Hippocampal formation (tissue), 2 donors: ENCODE measurements around the gene AGXT.

Experiments
- DNase-seq, 2 donors: peaks; one replicate each; lab custom pipeline; 2025; lab: John Stamatoyannopoulos, UW

AGXT gene

GRCh38 chr2:240898108-240898730 is 29.6 kb downstream of the AGXT start:
- no peak for DNase-seq

DNA sequence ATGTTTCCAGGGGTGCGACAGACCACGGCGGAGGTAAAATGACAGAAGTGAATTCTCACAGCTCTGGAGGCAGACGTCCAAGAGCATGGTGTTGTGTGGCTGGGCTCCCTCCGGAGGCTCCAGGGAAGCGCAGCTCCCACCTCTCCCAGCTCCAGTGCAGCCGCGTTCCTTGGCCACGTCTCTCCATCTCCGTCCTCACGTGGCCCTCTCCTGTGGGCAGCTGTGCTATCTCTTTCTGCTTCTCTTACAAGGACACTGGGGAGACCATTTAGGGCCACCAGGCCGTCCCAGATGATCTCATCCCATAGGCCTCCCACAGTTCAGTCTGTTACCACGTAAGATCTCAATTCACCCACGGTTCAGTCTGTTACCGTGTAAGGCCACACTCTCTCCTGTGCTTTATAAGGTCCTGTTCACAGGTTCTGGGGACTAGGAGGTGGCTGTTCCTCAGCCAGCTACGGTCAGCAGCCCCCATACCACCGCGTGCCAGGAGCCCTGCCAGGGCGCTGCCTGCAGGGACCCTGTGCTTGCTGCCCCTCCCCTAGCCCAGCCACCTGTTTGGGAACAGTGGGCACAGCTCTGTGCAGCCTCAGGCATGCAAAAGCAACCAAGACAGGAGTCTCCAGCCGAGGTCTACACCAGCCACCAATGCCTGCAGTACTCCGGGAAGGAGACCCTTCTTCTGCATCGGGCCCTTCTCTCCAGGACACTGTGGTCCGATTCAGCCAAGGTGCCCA is 30.3 kb downstream of the AGXT start:
- peak in 1 of 2 donors; percentile 22 for DNase-seq

DNA sequence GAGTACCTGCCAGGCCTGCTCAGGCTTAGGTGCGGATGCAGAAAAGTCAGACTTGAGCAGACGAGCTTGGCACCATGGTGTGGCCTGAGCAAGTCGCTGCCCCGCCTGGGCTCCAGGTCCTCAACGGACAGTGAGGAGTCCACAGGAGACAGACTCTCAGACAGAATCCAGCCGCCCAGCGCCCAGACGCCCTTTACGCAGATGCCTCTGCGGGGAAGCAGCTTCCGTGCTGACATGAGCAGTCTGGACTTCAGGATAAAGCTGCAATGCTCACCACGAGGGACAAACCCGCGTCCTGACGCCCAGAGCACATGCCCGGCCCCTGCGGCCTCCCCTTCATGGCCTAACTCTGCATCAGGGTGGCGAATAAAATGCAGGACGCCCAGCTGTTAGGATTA is 30.8 kb downstream of the AGXT start:
- no peak for DNase-seq

DNA sequence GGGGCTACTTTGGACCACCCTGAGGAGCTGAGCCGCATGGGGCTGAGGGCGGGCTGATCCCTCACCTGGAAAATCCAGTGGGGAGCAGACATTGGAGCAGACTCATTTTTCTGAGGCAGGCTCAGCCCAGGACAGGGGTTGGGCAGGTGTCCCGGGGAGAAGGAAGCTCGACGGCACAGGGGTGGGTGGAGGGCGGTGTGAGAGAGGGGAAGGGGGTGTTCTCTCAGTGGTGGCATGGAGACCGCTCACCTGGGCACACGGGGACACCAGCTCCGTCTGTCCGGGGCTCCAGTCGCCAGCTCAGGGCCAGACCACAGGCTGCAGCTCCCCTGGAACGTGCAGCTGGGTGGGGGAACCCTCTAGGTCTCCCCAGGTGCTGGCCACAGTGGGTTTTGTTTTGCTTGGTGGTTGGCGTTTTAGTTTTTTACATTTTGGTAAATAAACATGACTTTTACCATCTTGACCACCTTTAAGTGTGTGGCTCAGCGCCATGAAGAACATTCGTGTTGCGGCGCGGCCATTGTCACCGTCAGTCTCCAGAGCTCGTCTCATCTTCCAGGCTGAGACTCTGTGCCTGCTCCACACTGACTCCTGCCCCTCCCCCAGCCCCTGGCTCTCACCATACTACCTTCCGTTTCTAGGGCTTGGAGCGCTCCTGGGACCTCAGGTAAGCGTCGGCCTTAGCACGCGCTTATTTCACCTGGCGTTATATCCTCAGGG is 31.7 kb downstream of the AGXT start:
- no peak for DNase-seq

DNA sequence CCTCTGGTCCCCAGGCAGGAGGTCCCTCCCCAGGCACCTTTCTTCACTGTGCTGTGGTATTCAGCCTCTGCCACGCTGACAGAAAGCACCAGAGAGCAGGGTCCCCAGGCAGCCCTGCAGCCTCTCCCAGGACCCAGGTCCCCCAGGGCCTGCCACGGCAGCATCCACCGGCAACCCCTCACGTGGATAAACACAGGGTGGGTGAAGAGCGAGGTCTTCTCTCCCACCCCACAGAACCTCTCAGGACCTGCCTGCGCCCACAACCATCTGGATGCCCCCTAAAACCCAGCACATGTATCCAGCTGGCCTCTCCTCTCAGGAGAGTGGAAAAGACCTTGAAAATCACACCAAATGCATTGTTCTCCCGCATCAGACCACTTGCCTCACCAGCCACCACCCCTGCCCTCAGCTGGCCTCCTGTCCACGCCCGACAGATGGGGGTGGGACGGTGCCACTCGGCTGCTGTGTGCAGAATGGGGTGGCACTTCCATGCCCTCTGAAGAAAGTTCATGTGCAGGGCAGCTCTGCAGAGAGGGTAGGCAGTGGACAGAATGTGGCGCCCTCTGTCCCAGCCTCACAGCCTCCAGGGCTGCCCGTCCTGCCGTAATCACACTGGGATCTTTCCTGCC is 33.5 kb downstream of the AGXT start:
- no peak for DNase-seq

- DNase-seq: no peak
Observed at GRCh38 chr2:240902615-240903041, 34.0 kb downstream of the AGXT start.

DNA sequence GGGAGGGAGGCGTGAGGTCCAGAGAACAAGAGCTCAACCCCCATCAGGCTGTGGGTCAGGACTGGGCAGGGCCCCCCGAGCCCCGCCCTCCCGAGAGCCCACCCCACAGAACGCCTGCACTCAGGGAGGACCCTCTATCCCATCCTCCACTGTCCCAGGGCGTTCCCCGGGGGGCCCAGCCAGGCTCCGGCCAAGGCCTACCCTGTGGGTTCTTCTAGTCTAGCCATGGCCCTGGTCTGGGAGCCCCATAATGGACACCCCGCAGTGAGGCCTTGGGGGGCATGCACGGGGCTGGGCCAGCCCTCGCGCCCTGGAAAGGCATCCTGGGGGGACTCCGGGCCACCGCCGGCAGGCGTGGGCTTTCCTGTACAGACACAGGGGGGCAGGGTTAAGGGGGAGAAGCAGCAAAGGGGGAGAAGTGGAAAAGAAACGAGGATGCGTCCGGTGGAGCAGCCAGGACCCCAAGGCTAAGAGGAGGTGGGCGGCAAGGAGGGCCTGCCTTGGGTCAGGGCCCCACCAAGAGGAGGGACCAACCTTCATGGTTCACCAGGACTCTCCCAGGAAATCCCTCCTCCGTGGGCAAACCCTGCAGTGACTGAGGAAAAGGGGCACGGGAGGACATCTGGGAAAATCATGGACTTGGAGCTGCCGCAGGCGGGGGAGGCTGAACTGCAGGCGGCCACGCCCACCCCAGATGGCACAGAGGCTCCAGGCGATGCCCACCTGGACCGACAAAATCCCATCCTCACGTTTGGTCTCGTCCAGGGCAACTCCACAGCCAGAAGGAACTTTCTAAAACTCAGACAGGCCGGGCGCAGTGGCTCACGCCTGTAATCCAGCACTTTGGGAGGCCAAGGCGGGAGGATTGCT is 34.8 kb downstream of the AGXT start:
- no peak for DNase-seq

DNA sequence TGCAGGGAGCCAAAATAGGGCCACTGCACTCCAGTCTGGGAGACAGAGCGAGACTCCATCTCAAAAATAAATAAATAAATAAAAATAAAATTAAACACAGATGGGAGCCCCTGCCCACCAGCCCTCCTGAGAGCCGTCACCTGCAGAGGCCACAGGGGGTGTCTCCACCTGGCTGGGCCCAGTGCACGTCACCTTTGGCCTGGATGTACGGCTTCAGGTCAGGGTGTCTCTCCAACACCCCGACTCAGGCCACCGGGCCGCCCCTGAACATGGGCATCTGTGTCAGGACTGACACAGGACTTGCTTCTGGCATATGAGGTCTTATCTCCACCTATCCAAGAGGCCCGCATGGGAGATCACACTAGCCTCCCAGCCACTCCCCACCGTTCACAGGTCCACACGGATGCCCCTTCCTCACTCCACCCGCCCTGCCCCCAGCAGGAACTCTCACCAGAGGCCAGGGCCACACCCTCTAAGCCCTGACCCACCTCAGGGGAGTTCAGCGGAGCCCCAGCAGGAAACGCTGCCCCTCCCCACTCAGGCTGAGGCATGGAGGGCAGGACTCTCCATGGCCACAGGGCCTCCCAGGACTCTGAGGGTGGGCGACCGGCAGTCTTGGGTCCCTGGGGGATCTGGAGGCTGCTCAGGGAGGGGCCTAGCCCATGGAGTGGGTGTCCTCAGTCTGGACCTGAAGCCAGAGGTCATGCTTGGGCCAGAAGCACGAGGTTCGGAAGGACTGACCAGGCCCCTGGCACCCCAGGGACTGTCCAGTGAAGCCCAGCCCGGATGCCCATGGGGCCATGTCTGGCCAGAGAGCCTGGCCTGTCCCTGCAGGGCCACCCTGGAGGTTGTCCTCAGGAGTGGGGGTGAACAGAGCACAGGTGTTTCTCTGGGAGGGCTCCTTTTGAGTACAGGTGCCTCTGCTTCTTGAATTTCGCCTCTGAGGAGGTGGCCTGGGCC is 35.9 kb downstream of the AGXT start:
- no peak for DNase-seq

GRCh38 chr2:240905176-240905781 is 36.7 kb downstream of the AGXT start:
- no peak for DNase-seq

DNA sequence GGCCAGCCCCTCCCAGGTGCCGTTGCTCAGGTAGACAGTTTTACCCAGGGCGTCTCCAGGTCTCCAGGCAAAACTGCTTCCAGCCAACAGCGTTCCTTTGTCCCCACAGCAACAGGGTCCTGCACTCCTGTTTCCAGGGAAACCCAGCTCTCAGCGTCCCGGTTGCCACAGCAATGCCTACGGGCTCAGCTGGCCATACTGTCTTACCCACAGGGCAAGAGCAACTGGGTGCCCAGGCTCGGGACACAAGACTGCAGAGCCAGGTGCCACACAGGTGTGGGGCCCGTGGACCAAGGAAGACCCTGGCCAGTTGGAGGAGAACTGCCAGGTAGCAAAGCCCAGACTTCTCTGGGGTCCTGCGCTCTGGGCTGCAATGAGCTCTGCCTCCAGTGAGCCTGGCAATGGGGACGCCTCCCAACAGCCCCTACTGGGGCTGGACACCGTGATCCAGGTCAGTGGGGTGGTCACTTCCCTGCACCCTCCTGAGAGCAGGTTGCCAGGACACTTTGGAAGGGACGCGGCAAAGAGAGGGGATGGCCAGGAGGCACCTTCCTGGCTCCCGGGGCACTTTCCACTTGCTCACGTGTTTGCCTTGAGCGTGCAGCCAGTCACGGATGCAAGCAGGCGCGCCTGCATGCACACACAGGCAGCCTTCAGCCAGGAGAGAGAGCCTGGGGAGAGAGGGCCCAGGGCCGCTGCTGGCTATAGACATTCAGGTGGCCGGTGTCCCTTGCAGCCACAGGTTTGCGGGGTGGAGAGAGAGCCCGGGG is 37.7 kb downstream of the AGXT start, which contains the start of gene CROCC2:
CROCC2 (plus strand) TSS at position 196 of the 770 bp plus-strand sequence; CDS start at position 374, 178 bp downstream.
- DNase-seq: no peak

DNA sequence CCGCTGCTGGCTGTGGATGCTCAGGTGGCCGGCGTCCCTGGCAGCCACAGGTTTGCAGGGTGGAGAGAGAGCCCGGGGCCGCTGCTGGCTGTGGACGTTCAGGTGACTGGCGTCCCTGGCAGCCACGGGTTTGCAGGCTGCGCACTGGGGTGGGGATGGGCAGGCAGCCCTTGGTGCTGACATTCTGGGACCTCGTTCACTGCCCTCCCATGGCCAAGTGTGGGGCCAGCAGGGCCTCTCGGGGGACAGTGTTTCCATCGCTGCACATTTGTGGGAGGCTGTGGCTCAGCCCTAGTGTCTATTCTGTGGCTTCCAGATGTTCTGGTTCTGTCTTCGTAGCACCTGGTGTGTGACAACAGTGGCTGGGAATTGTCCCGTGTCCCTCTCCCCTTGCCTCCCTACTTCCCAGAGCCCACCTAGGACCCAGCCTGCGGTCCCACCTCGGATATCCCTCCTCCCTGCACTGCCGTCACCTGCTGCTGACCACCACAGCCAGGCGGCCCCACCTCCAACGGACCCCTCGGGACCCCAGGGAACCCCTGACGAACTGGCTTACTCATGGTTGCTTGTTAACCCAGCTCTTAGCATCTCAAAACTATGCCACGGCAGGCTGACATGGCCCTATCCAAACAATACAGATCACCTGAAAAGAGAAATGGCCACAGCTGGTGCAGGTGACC is 38.4 kb downstream of the AGXT start:
- DNase-seq: no peak

DNA sequence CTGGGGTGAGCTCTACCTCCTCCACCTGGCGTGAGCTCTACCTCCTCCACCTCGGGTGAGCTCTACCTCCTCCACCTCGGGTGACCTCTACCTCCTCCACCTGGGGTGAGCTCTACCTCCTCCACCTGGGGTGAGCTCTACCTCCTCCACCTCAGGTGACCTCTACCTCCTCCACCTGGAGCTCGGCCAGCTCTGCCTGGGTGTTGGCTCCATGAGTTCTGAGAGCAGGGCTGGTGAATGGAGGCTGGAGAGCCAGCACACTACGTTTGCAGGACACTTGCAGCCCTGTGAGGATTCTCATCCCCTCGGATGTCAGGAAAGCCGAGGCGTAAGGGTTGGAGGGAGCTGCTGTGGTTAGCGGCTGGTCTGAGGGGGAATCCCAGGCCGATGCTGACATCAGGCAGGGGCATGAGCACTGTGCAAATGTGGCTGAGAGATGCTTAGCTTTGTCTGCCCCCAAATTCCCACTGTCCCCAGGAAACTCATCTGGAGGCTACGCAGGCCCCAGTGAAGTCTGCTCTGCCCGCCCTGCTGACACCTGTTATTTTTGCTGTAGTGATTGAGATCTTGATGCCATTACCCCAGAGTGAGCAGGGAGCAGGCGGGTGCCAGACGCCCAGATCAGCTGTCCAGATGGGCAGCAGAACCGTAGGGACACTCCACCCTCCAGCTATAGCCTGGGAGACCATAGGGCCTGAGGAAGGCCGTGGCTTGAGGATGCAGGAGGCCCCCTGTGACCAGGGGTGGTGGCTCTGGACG is 40.8 kb downstream of the AGXT start:
- DNase-seq: no peak

GRCh38 chr2:240911641-240912265 is 43.1 kb downstream of the AGXT start:
- no peak for DNase-seq

- DNase-seq: no peak
Observed at GRCh38 chr2:240912878-240913809, 44.5 kb downstream of the AGXT start.

- no peak for DNase-seq
Observed at GRCh38 chr2:240913810-240914644, 45.4 kb downstream of the AGXT start.
